GM18873 (cell line): ENCODE results near the gene NTPCR.
A peak's percentile ranks its signal among the peaks of the same experiment; 100 is the strongest.
"Not testable (repeated sequence)": the region's sequence is repeated elsewhere in the genome, so short reads cannot be mapped to it uniquely, and the experiment has no call there.

Experiments
- ATAC-seq: cut with Tn5 transposase; IDR thresholded peaks from one replicate; pipeline ENCODE4 v1.9.1; 2021; ENCODE audit warnings: mild to moderate bottlenecking, moderate library complexity, moderate number of reproducible peaks; ENCODE audit not compliant: unreplicated experiment, low FRiP score

Gene NTPCR

GRCh38 chr1:232925421-232926220 lies 24.8 kb upstream of the NTPCR start:
- no peak for ATAC-seq

- ATAC-seq, result not testable (repeated sequence)
Observed at GRCh38 chr1:232927166-232927565, 23.2 kb upstream of the NTPCR start.

- ATAC-seq, result no peak
Observed at GRCh38 chr1:232927830-232928505, 22.4 kb upstream of the NTPCR start.

GRCh38 chr1:232932486-232933425 lies 17.7 kb upstream of the NTPCR start:
- no peak for ATAC-seq

DNA sequence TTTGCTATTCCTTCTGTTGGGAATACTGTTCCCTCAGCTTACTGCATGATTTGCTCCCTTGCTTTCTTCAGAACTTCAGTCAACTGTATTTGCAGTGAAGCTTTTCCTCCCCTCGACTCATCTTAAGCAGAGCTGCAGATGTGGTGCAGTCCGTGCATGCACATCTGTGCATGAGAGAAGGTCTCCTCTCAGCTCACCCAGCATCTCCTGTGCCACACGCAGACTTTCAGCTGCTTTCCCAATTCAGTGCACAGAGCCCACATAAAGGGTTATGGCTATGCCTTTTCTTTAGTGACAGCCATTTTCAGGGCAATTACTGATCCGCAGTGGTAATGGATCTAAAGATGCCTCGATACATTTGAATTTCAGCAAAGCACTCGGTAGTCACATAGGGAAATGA lies 13.5 kb upstream of the NTPCR start:
- no peak for ATAC-seq

DNA sequence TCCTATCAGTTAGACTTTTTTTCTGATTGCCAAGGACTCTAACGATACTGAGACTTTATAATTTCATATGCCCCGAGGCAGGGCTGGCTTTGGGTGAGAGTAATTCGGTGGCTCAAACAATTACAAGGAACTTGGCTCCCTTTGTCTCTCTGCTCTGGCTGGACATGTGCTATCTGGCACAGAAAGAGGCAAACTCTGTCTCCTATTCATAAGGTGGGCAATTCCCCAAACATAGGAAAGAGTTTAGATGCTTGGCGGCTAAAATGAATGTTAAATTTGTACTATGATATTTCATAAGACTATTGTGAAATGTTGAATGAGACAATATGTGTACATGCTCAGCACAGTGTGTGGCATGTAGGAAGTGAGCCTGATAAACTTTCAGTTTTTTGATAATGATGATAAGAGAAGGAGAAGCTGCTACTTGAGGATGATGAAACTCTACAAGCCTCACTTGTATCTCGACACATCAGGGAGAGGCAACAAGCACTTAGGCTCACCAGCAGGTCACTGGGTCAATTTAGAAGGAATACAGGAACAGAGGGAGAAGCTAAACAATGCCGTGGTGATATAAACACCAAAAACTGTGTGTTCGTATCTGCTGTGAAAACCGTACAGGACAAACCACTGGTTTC lies 12.6 kb upstream of the NTPCR start:
- no peak for ATAC-seq

GRCh38 chr1:232938926-232939325 lies 11.5 kb upstream of the NTPCR start:
- no peak for ATAC-seq

DNA sequence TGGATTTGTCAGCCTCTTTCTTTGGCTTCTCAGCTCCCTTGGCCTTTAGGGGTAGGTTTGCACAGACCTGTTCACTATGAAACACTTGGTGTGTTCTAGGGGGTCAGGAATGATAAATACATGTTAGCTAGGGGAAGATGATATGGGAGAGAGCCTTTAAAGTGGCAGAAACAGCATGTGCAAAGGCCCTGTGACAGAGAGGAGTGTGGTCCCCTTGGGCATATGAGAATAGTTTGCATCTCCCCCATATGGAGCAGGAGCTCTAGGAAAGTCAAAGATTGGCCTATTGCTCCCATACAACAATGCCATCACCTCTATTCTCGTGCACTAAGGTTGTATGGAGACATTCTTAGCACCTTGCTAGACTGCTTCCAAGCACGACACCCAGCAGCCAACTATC lies 10.7 kb upstream of the NTPCR start:
- no peak for ATAC-seq

DNA sequence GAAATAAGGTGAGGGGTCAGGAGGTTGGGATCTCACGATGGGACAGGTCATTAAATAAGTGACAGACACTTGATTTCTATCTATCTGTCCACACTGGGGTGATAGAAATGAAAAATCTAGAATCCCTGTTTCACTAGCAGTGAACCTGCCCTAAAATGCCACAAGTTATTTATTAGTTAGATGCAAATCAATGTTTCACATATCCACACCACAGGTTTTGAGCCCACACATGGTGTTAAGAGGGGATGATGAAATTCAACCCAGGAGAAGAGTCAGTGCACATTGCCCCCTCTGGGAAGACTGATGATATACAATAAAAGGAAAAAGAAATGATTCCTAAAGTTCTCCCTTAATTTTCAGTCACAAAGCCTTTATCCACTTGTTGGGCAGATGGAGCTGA lies 10.1 kb upstream of the NTPCR start:
- ATAC-seq, result peak; percentile 57

DNA sequence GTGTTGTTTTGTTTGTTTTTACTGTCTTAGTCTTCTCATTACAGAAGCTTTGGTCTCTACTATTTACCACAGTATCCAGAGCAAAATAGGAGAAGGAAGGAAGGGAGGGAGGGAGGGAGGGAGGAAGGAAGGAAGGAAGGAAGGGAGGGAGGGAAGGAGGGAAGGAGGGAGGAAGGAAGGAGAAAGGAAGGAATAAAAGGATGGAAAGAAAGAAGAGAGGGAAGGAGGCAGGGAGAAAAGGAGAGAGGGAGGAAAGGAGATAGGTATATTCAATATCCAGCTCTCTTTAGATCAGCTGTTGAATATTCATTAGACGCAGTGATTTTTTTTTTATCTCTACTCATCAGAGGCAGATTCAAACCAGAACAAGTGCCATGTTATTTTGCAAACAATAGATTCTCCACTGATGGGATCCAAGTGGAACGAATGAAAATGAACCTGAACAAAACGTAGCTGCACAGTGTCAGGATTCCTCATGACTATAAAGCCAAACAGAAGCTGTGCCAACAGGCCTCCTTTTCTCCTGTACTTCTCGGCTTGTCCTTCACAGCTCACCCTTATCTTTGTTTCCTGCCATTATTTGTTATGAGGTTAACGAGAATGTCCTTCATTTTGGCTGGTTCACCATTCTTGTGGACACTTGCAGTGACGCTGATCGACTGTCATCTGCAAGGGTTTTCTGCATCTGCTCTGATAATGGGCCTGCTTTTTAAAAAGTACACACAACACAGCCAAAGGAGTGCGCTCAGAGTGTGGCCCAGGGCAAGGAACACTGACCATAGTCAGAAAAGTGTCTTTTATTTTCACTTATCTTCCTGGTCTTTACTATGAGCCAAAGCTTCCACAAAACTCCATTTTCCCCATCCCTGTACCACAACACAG lies 7.8 kb upstream of the NTPCR start:
- ATAC-seq, result no peak

- no peak for ATAC-seq
Observed at GRCh38 chr1:232943679-232944252, 6.6 kb upstream of the NTPCR start.

- no peak for ATAC-seq
Observed at GRCh38 chr1:232944347-232944746, 6.1 kb upstream of the NTPCR start.

DNA sequence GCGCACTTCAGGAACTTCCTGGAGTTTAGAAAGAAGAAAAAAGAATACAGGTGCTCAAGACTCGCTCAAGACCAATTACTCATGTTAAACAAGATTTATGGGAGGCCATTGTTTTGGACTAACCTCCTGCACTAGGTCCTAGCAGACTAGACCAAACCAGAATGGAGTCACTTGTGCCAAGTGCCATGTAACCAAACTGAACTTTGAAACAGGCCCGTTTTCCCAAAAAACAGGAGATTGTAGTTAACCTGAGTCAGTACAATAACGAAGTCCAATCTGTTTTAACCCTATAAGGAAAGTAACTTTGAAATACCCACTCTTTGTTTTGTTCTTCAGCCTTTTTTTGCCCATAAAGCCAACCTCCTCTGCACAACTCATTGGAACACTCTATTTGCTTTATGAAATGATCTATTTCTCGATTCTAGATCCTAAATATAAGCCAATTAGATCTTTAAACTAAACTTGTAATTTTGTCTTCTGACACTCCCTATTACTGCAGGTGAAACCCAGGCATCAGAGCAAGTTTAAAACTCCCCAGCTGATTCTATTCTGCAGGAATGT lies 695 bp upstream of the NTPCR start:
- no peak for ATAC-seq

- no peak for ATAC-seq
Observed at GRCh38 chr1:232951180-232951579, 769 bp downstream of the NTPCR start.

DNA sequence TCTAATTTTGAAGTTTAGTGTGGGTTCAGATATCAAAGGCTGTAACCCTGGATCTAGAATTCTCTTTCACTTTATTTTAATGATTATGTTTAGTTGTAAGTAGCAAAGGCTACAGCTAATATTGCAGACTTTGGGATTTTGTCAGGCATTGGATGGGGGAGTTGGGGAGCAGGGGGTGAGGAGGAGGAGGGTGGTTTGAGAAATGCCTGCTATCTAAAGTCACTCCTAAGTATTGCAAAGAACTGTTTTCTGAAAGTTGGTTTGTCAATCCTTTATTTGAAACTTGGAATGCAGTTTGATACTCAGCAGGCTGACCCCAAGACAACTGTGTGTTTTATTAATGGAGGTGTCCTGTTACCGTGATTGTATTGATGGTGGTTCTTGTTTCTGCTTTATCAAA lies 1.2 kb downstream of the NTPCR start:
- no peak for ATAC-seq

DNA sequence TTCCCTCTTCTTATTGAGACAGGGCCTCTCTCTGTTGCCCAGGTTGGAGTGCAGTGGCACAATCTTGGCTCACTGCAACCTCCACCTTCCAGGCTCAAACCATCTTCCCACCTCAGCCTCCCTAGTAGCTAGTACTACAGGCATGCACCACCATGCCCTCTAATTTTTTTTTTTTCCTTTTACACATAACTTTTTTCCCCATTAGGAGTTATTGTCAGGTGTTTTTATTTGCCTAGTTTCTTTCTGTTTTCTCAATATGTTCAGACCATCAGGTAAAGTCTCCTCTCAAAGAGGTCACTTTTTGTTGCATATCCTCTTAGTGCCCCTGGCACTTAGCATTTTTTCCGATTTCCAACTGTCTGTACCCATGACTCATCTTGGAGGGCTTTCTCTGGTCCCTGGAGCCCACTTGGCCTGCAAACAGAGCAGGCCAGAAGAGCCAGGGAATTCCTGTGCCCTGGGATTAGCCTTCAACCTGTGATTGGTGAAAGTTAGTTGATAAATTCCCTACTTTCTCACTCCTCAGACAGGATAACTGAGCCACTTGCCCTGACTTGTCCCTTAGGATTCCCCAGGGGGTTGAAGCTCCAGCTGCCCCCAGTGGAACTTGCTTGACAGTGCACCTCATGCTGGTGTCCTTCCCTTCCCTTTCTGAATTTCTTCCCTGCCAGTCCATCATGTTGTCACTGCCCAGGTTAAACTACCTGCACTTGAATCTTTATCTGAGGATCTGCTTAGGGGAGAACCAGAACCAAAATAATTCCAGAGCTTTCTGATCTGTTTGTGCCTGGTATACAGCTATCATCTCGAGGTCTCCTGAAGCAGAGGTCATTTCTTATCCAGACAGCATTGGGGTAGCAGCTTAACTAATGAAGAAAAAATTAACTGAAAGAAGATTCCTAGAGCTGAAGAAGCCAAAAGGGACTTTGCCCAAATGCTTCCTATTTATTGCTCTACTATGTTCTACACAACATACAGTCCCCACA lies 2.4 kb downstream of the NTPCR start:
- ATAC-seq, result no peak

DNA sequence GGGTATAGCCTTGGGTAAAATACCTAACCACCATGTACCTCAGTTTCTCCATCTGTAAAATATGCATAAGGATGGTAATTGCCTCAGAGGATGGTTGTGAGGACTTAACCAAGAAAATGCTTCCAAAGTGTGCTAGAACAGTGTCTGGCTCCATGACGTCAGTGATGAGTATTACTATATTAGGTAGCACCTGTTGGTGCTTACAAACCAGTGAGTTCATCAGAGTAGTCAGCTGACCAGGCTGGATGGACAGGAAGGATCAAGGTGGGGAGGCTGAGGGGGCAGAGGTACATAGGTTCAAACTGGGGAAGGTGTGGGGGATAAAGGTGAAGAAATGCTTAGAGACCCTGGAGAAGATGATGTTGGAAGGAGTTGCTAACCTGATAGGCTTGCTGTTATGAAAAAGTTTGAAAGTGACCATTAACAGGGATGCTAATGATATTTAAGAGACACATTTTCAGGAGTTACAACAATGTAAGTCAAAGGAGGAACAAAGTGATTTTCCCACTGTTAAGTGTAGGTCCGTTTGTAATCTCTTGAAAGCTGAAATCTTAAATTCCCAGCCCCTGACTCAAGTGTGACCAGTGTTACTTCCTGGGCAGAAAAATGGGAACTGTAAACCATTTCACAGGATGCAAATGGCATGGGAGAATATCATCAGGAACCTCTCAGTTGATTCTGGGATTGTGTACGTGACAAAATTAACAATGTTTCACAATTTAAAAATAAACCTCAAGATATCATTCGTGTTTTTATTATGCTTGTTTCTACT lies 4.4 kb downstream of the NTPCR start:
- ATAC-seq, result no peak
